Calu3 (cell line): ENCODE results near the gene ALDH1A2. TPM values are rescaled to one million over a fixed set of nuclear protein-coding genes. Genes with fewer than 3 reads are reported as not detected.

Source experiments
- BruUV-seq: library from RNA; stranded (reverse); fragments of 400-500 nt; replicated peaks from 2 replicates; lab custom pipeline; 2021; lab: Mats Ljungman, UMichigan
- CTCF ChIA-PET: fragments of 300-600 bp; sonication (Branson Sonifier 250); formaldehyde crosslinking; loops from one replicate; lab custom pipeline; 2022; ENCODE audit warnings: antibody characterized with exemption; lab: Charles Lee
- DNase-seq: peaks from one replicate; pipeline ENCODE4 v3.0.0; 2022
- H3K27ac Mint-ChIP-seq: one replicate; pipeline ENCODE4 v1.8.0; 2022; ENCODE audit warnings: mixed read lengths; ENCODE audit not compliant: unreplicated experiment
- H3K27me3 Mint-ChIP-seq: one replicate; pipeline ENCODE4 v1.8.0; 2022; ENCODE audit warnings: mixed read lengths; ENCODE audit not compliant: unreplicated experiment
- H3K36me3 Mint-ChIP-seq: one replicate; pipeline ENCODE4 v1.8.0; 2022; ENCODE audit warnings: mild to moderate bottlenecking, moderate library complexity, mixed read lengths; ENCODE audit not compliant: insufficient read depth, unreplicated experiment
- H3K4me1 Mint-ChIP-seq: one replicate; pipeline ENCODE4 v1.8.0; 2022; ENCODE audit warnings: mild to moderate bottlenecking, low read depth, mixed read lengths; ENCODE audit not compliant: unreplicated experiment
- H3K4me3 Mint-ChIP-seq: one replicate; pipeline ENCODE4 v1.8.0; 2022; ENCODE audit warnings: mild to moderate bottlenecking, low read depth, moderate library complexity, mixed read lengths; ENCODE audit not compliant: unreplicated experiment
- H3K9me3 Mint-ChIP-seq: one replicate; pipeline ENCODE4 v1.8.0; 2022; ENCODE audit warnings: low read depth, mixed read lengths; ENCODE audit not compliant: unreplicated experiment
- CTCF ChIP-seq: fragments of 200-600 bp; IDR thresholded peaks from one replicate; pipeline ENCODE4 v1.8.0; 2022; ENCODE audit warnings: antibody characterized with exemption; ENCODE audit not compliant: unreplicated experiment
- intact Hi-C: fragments of 100-400 bp; cut with micrococcal nuclease; formaldehyde crosslinking; loops from one replicate; pipeline ENCODE4 v1.10.0; 2022; ENCODE audit not compliant: unreplicated experiment
- total RNA-seq: library from RNA; stranded (reverse); gene quantifications from 2 replicates; pipeline ENCODE4 v1.2.3, GENCODE V29; 2022

Gene ALDH1A2
- total RNA-seq, 1 experiment from 2014 or later: 219 TPM

GRCh38 chr15:58070801-58071418, 5.4 kb upstream of the ALDH1A2 start:
- peaks cover 8% of the 10 kb centered on the region for H3K36me3 Mint-ChIP-seq
- H3K4me3 Mint-ChIP-seq: no peak overlapping the region
- CTCF ChIA-PET: interaction anchor here (0.5 to 3.7 kb wide), 28 partner anchors 13 to 511 kb away, joined by 3 to 48 read pairs (median 4); partner anchors contain the start of gene POLR2M
- no TSS peak for BruUV-seq
- intact Hi-C loops: loop anchor here (1.0 to 10.0 kb wide), 5 partner anchors 205 to 512 kb away; no protein-coding TSS in a partner anchor
- peak; percentile 91 for TF ChIP-seq CTCF
- H3K27me3 Mint-ChIP-seq: peaks cover 15% of the 10 kb centered on the region
- H3K27ac Mint-ChIP-seq: no peak overlapping the region
- peaks cover 8% of the 10 kb centered on the region for H3K4me1 Mint-ChIP-seq
- DNase-seq: peak; percentile 84
- no peaks in the 10 kb centered on the region for H3K9me3 Mint-ChIP-seq

- DNase-seq: no peak
- Mint-ChIP-seq H3K27ac (no peak overlapping the region), H3K36me3 (peaks cover 27% of the 10 kb centered on the region), H3K4me1 (peaks cover 9% of the 10 kb centered on the region), H3K9me3 (no peaks in the 10 kb centered on the region), H3K4me3 (no peak overlapping the region), H3K27me3 (peaks cover 15% of the 10 kb centered on the region)
- CTCF ChIA-PET: interaction anchor here (0.5 to 3.7 kb wide), 4 partner anchors 17 to 318 kb away, joined by 3 to 45 read pairs (median 6); no protein-coding TSS in a partner anchor
- no TSS peak for BruUV-seq
- intact Hi-C loops: loop anchor here (5.0 kb wide), 2 partner anchors 102 to 407 kb away; no protein-coding TSS in a partner anchor
- no peak for TF ChIP-seq CTCF
Observed at GRCh38 chr15:58069008-58069407, 3.5 kb upstream of the ALDH1A2 start.

- Mint-ChIP-seq H3K27me3 (no peaks in the 10 kb centered on the region), H3K4me1 (peaks cover 32% of the 10 kb centered on the region), H3K36me3 (peaks cover 40% of the 10 kb centered on the region), H3K4me3 (peak overlapping the region; percentile 93), H3K9me3 (no peaks in the 10 kb centered on the region), H3K27ac (peak overlapping the region; percentile 0)
- intact Hi-C loops: loop anchor here (1.0 to 5.0 kb wide), 3 partner anchors 99 to 404 kb away; no protein-coding TSS in a partner anchor
- DNase-seq: peak; percentile 92
- CTCF ChIA-PET: interaction anchor here (0.6 to 2.6 kb wide), 18 partner anchors 9 to 323 kb away, joined by 3 to 17 read pairs (median 4); no protein-coding TSS in a partner anchor
- no TSS peak for BruUV-seq
- TF ChIP-seq CTCF: peak; percentile 82
Observed at GRCh38 chr15:58066042-58066867, 744 bp upstream of the ALDH1A2 start.

GRCh38 chr15:58064980-58065444, 499 bp downstream of the ALDH1A2 start:
- peak overlapping the region; percentile 93 for H3K4me3 Mint-ChIP-seq

More at GRCh38 chr15:58064980-58065444, 499 bp downstream of the ALDH1A2 start:
- CTCF ChIA-PET: interaction anchor here (0.8 to 2.6 kb wide), 6 partner anchors 19 to 314 kb away, joined by 3 to 17 read pairs (median 8); no protein-coding TSS in a partner anchor
- peaks cover 32% of the 10 kb centered on the region for H3K4me1 Mint-ChIP-seq
- H3K36me3 Mint-ChIP-seq: peaks cover 40% of the 10 kb centered on the region
- TF ChIP-seq CTCF: no peak
- H3K27me3 Mint-ChIP-seq: no peaks in the 10 kb centered on the region
- peak; percentile 60 for DNase-seq
- H3K27ac Mint-ChIP-seq: peak overlapping the region; percentile 81
- TSS peak; percentile 56 for BruUV-seq
- no peaks in the 10 kb centered on the region for H3K9me3 Mint-ChIP-seq
- intact Hi-C loops: loop anchor here (2.0 to 5.0 kb wide), 3 partner anchors 24 to 403 kb away; no protein-coding TSS in a partner anchor
